Measurements from ENCODE around the gene MPRIP.

Gene MPRIP

DNA sequence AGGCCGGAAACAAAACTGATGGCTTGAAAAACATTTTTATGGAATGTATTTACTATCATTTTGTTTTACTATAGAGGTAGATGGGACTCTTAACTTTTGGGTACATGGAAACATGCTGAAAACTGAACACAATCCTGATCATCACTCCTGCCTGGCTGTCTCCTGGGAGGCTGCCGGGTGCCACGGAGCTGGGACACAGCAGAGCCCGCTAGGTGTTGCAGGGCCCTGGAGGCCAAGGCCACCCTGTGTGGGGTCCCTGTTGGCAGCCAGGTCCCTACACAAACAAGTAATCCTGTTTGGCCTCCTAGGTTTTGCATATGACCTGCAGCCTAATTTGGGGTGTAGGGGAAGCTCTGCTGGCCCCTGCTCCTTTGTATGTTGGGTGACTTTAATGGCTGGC lies 146.3 kb downstream of the MPRIP start:
- TF ChIP-seq POLR2AphosphoS5 (IDR thresholded peaks at IDR 0.05; ENCODE audit: low read depth, low read length) (no peak), REST (IDR thresholded peaks at IDR 0.05; ENCODE audit: insufficient read depth in 1 of 2, low read depth in 2 of 2, low read length in 2 of 2) (no peak), TAF1 (IDR thresholded peaks at IDR 0.05; ENCODE audit: borderline replicate concordance, insufficient read depth, low read length) (no peak), FOXP2 (optimal IDR thresholded peaks at IDR 0.05; ENCODE audit: borderline replicate concordance, extremely low read depth, extremely low read length, insufficient read depth) (no peak), SIN3A (IDR thresholded peaks at IDR 0.05; ENCODE audit: borderline replicate concordance, insufficient read depth, low read length) (no peak)

GRCh38 chr17:17189559-17189958 lies 147.3 kb downstream of the MPRIP start:
- no peak for TF ChIP-seq SIN3A (IDR thresholded peaks at IDR 0.05; ENCODE audit: borderline replicate concordance, insufficient read depth, low read length)
- TF ChIP-seq TAF1 (IDR thresholded peaks at IDR 0.05; ENCODE audit: borderline replicate concordance, insufficient read depth, low read length) = no peak
- no peak for TF ChIP-seq FOXP2 (optimal IDR thresholded peaks at IDR 0.05; ENCODE audit: borderline replicate concordance, extremely low read depth, extremely low read length, insufficient read depth)
- TF ChIP-seq REST (IDR thresholded peaks at IDR 0.05; ENCODE audit: insufficient read depth in 1 of 2, low read depth in 2 of 2, low read length in 2 of 2) = no peak
- TF ChIP-seq POLR2AphosphoS5 (IDR thresholded peaks at IDR 0.05; ENCODE audit: low read depth, low read length) = no peak

- TF ChIP-seq FOXP2 (optimal IDR thresholded peaks at IDR 0.05; ENCODE audit: borderline replicate concordance, extremely low read depth, extremely low read length, insufficient read depth) (no peak), REST (IDR thresholded peaks at IDR 0.05; ENCODE audit: insufficient read depth in 1 of 2, low read depth in 2 of 2, low read length in 2 of 2) (no peak), SIN3A (IDR thresholded peaks at IDR 0.05; ENCODE audit: borderline replicate concordance, insufficient read depth, low read length) (no peak), TAF1 (IDR thresholded peaks at IDR 0.05; ENCODE audit: borderline replicate concordance, insufficient read depth, low read length) (no peak), POLR2AphosphoS5 (IDR thresholded peaks at IDR 0.05; ENCODE audit: low read depth, low read length) (no peak)
These were observed 147.9 kb downstream of the MPRIP start for GRCh38 chr17:17190188-17190587.

DNA sequence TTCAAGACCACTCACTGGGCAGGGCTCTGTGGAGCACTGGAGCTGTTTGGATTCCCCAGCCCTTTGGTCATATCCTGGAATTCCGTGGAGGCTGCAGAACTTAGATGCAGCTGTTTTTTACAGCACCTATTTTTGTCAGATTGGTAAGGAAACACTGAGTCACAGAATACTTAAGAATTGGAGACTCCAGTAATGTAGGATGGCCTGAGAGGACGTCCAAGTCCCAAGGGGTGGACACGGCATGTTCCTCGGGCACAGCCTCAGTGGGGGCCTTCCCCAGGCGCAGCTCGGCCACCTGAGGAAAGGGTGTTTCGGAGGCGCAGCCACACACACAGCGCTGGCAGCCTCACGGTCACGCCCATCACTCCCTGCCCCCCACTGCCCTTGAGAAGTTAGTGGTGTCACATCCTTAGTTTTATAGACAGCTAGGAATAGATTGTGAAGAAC lies 149.1 kb downstream of the MPRIP start:
- no peak for TF ChIP-seq TAF1 (IDR thresholded peaks at IDR 0.05; ENCODE audit: borderline replicate concordance, insufficient read depth, low read length)
- TF ChIP-seq FOXP2 (optimal IDR thresholded peaks at IDR 0.05; ENCODE audit: borderline replicate concordance, extremely low read depth, extremely low read length, insufficient read depth) = no peak
- no peak for TF ChIP-seq POLR2AphosphoS5 (IDR thresholded peaks at IDR 0.05; ENCODE audit: low read depth, low read length)
- TF ChIP-seq SIN3A (IDR thresholded peaks at IDR 0.05; ENCODE audit: borderline replicate concordance, insufficient read depth, low read length) = no peak
- no peak for TF ChIP-seq REST (IDR thresholded peaks at IDR 0.05; ENCODE audit: insufficient read depth in 1 of 2, low read depth in 2 of 2, low read length in 2 of 2)

DNA sequence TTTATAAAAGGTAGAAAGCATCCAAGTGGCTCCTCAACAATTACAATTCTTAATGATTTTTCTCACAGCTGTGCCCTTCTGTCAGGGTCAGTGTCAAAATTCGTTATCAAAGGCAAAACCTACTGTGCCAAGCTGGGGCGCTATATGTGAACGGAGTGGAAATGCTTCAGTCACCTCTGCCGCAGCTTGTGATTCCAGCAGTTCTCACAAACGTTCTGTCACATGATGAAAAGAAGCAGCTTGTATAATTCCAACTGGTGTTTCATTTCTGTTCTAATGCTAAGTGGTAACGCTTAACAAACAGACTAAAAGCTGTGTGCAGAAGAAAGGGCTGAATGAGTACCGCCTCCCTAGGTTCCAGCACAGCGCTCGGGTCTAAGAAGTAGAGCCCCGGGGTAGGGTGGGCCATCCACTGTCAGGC lies 149.7 kb downstream of the MPRIP start:
- no peak for TF ChIP-seq TAF1 (IDR thresholded peaks at IDR 0.05; ENCODE audit: borderline replicate concordance, insufficient read depth, low read length)
- TF ChIP-seq FOXP2 (optimal IDR thresholded peaks at IDR 0.05; ENCODE audit: borderline replicate concordance, extremely low read depth, extremely low read length, insufficient read depth) = no peak
- TF ChIP-seq REST (IDR thresholded peaks at IDR 0.05; ENCODE audit: insufficient read depth in 1 of 2, low read depth in 2 of 2, low read length in 2 of 2) = no peak
- no peak for TF ChIP-seq SIN3A (IDR thresholded peaks at IDR 0.05; ENCODE audit: borderline replicate concordance, insufficient read depth, low read length)
- no peak for TF ChIP-seq POLR2AphosphoS5 (IDR thresholded peaks at IDR 0.05; ENCODE audit: low read depth, low read length)
